Loucy (cell line): ENCODE measurements around the gene ATP8A2.

Experiments used
- CTCF ChIP-seq: fragments of 200-600 bp; sonication (generic); conservative IDR thresholded peaks from 2 replicates; pipeline ENCODE4 v1.5.1; 2014; ENCODE audit warnings: mild to moderate bottlenecking, antibody characterized with exemption, low read length
- EZH2phosphoT487 ChIP-seq: fragments of 200-600 bp; IDR thresholded peaks from 2 replicates; pipeline ENCODE4 v1.6.1; 2018; ENCODE audit warnings: antibody characterized with exemption, mild to moderate bottlenecking, moderate library complexity, borderline replicate concordance

- TF ChIP-seq CTCF (no peak), EZH2phosphoT487 (no peak)
Measured at GRCh38 chr13:25778808-25779305, 407.1 kb downstream of the ATP8A2 start.
